ENCODE results near the gene RAB3IL1. TPM values are rescaled to one million over a fixed set of nuclear protein-coding genes. Genes with fewer than 3 reads are reported as not detected.
A peak's percentile ranks its signal among the peaks of the same experiment; 100 is the strongest.
"Not testable (repeated sequence)": the region's sequence is repeated elsewhere in the genome, so short reads cannot be mapped to it uniquely, and the experiment has no call there.

Gene RAB3IL1, protein sequence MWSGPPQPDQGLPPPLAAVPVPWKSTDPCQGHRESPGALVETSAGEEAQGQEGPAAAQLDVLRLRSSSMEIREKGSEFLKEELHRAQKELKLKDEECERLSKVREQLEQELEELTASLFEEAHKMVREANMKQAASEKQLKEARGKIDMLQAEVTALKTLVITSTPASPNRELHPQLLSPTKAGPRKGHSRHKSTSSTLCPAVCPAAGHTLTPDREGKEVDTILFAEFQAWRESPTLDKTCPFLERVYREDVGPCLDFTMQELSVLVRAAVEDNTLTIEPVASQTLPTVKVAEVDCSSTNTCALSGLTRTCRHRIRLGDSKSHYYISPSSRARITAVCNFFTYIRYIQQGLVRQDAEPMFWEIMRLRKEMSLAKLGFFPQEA
- 10 to 100 TPM in 1 of 4 donors, 1 to 10 TPM in 2, under 1 TPM in 1; 0.45 to 29.9 (median 7.2) TPM for polyA plus RNA-seq
- long read RNA-seq, donor 1, partial matches to known transcripts: 0 of 6 reads
- long read RNA-seq, donor 1, other reads (novel, unspliced or antisense): 0 of 6 reads
- long read RNA-seq, donor 2: 0 reads
- long read RNA-seq, donor 3, partial matches to known transcripts: 0 of 2 reads
- long read RNA-seq, donor 3, other reads (novel, unspliced or antisense): 0 of 2 reads
- long read RNA-seq, donor 4: 0 reads
- long read RNA-seq, donor 5, partial matches to known transcripts: 0 of 1 reads
- long read RNA-seq, donor 5, other reads (novel, unspliced or antisense): 0 of 1 reads
- long read RNA-seq, donor 6, partial matches to known transcripts: 0 of 1 reads
- long read RNA-seq, donor 6, other reads (novel, unspliced or antisense): 0 of 1 reads
- long read RNA-seq, donor 7: 0 reads
- long read RNA-seq, donor 8, partial matches to known transcripts: 0 of 1 reads
- long read RNA-seq, donor 8, other reads (novel, unspliced or antisense): 0 of 1 reads
- long read RNA-seq, donor 9: 0 reads
- long read RNA-seq, donor 10, partial matches to known transcripts: 6 of 9 reads
- long read RNA-seq, donor 10, other reads (novel, unspliced or antisense): 0 of 9 reads

- Histone ChIP-seq H3K27me3 (ENCODE audit: control insufficient read depth in 3 of 3, insufficient read depth in 3 of 3, low read length in 3 of 3) (peaks cover 0 to 26% (median 0%) of the 10 kb centered on the region in 3 donors), H3K9me3 (ENCODE audit: control insufficient read depth in 2 of 2, insufficient read depth in 1 of 2, low read depth in 1 of 2, low read length in 1 of 2) (no peaks in the 10 kb centered on the region), H3K4me3 (ENCODE audit: low read depth in 1 of 3, low read length in 3 of 3) (peak within 1 kb of the TSS in 2 of 3 donors; percentile 53 to 55), H3K4me1 (ENCODE audit: control insufficient read depth in 3 of 3, insufficient read depth in 2 of 3, low read depth in 1 of 3, low read length in 2 of 3) (peaks cover 0 to 42% (median 0%) of the 10 kb centered on the region in 3 donors), H3K27ac (ENCODE audit: low read depth in 1 of 3, low read length in 2 of 3) (peak within 1 kb of the TSS in 2 of 3 donors; percentile 14 to 65), H3K36me3 (ENCODE audit: control insufficient read depth in 3 of 3, insufficient read depth in 2 of 3, low read depth in 1 of 3, low read length in 3 of 3) (peaks cover 0 to 4% (median 0%) of the 10 kb centered on the region in 3 donors)
- FAIRE-seq (no peak), DNase-seq (peak; percentile 29 to 82)
- WGBS, 3 donors: 2 to 8% (median 5%) methylated on average over 19 to 74 of the region's 74 CpGs
Measured at GRCh38 chr11:61917334-61918109, at the start of gene RAB3IL1. Gene RAB3IL1 (minus strand): TSS chr11:61917566. CDS start chr11:61917367, 199 bp downstream.

GRCh38 chr11:61966734-61967115, 49.4 kb upstream of the RAB3IL1 start:
- H3K4me1 ChIP-seq (ENCODE audit: control insufficient read depth in 3 of 3, insufficient read depth in 2 of 3, low read depth in 1 of 3, low read length in 2 of 3): peaks cover 6 to 59% (median 8%) of the 10 kb centered on the region in 3 donors
- H3K36me3 ChIP-seq (ENCODE audit: control insufficient read depth in 3 of 3, insufficient read depth in 2 of 3, low read depth in 1 of 3, low read length in 3 of 3): peaks cover 0 to 41% (median 7%) of the 10 kb centered on the region in 3 donors
- no peak for FAIRE-seq

DNA sequence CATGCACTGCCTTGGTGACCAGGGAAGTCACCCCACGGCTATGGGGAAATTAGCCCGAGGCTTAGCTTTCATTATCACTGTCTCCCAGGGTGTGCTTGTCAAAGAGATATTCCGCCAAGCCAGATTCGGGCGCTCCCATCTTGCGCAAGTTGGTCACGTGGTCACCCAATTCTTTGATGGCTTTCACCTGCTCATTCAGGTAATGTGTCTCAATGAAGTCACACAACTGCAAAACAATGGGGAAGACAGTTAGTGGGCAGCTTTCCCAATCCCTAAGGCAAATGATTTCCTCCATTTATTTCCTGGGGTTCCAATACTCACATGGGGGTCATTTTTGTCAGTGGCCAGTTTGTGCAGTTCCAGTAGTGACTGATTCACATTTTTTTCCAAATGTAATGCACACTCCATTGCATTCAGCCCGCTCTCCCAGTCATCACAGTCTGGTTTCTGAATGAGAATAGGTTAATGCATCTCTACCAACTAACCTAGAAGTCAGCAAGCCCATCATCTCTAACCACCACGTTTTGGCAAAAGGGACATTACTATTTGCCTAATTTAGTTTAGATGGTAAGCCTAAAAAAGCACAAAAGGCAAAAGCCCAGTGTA, 47.4 kb upstream of the RAB3IL1 start:
- not testable (repeated sequence) for FAIRE-seq; H3K27me3 ChIP-seq (ENCODE audit: control insufficient read depth in 3 of 3, insufficient read depth in 3 of 3, low read length in 3 of 3); H3K9me3 ChIP-seq (ENCODE audit: control insufficient read depth in 2 of 2, insufficient read depth in 1 of 2, low read depth in 1 of 2, low read length in 1 of 2)
- H3K27ac ChIP-seq (ENCODE audit: low read depth in 1 of 3, low read length in 2 of 3): peak overlapping the region; percentile 96 to 99 (median 98)
- peaks cover 0 to 49% (median 7%) of the 10 kb centered on the region in 3 donors for H3K36me3 ChIP-seq (ENCODE audit: control insufficient read depth in 3 of 3, insufficient read depth in 2 of 3, low read depth in 1 of 3, low read length in 3 of 3)
- DNase-seq: peak; percentile 36 to 58
- WGBS, 3 donors: 16 to 47% (median 32%) methylated on average over 9 of the region's 9 CpGs
- peak overlapping the region; percentile 40 to 95 (median 81) for H3K4me3 ChIP-seq (ENCODE audit: low read depth in 1 of 3, low read length in 3 of 3)
- H3K4me1 ChIP-seq (ENCODE audit: control insufficient read depth in 3 of 3, insufficient read depth in 2 of 3, low read depth in 1 of 3, low read length in 2 of 3): peaks cover 3 to 60% (median 4%) of the 10 kb centered on the region in 3 donors

More at GRCh38 chr11:61966734-61967115, 49.4 kb upstream of the RAB3IL1 start:
- Histone ChIP-seq H3K27ac (ENCODE audit: low read depth in 1 of 3, low read length in 2 of 3) (peak overlapping the region; percentile 96 to 99 (median 98)), H3K27me3 (ENCODE audit: control insufficient read depth in 3 of 3, insufficient read depth in 3 of 3, low read length in 3 of 3) (no peaks in the 10 kb centered on the region), H3K4me3 (ENCODE audit: low read depth in 1 of 3, low read length in 3 of 3) (peak overlapping the region; percentile 81 to 95 (median 88)), H3K9me3 (ENCODE audit: control insufficient read depth in 2 of 2, insufficient read depth in 1 of 2, low read depth in 1 of 2, low read length in 1 of 2) (no peaks in the 10 kb centered on the region)
- peak in 1 of 2 donors; percentile 48 for DNase-seq
- WGBS, 3 donors: 0 to 2% (median 0%) methylated on average over 13 of the region's 13 CpGs

GRCh38 chr11:61964058-61964665, 46.8 kb upstream of the RAB3IL1 start:
- H3K4me3 ChIP-seq (ENCODE audit: low read depth in 1 of 3, low read length in 3 of 3): no peak overlapping the region
- DNase-seq: no peak

DNA sequence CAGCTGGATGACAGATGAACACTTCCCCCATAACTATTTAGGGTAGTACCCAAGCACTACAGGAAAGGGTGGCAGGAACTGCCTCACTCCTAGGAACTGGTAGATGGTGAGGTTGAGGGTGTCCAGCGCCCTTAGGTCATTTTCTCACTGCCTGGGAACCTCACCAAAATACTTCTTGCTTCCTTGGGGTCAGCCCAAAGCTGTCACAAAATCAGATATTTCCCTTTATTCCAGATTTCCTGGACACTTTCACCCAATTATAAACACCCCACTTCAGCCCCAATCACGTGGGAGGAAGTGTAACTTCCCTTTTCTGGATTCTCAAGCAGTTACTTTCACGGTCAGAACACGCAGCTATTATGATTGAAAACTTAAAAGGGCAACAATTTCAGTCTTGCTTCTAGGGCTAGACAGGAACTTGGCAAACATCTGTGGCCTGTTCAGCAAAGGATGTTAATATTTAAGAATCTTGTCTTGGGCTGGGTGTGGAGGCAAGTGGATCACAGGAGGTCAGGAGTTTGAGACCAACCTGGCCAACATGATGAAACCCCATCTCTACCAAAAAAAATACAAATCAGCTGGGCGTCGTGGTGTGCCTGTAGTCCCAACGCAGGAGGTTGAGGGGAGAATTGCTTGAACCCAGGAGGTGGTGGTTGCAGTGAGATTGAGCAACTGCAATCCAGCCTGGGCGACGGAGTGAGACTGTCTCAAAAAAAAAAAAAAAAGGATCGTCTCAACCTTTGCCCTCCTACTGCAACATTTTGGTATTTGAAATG, 46.1 kb upstream of the RAB3IL1 start:
- Histone ChIP-seq H3K27me3 (ENCODE audit: control insufficient read depth in 3 of 3, insufficient read depth in 3 of 3, low read length in 3 of 3) (no peaks in the 10 kb centered on the region), H3K4me1 (ENCODE audit: control insufficient read depth in 3 of 3, insufficient read depth in 2 of 3, low read depth in 1 of 3, low read length in 2 of 3) (peaks cover 0 to 66% (median 3%) of the 10 kb centered on the region in 3 donors), H3K4me3 (ENCODE audit: low read depth in 1 of 3, low read length in 3 of 3) (no peak overlapping the region), H3K9me3 (ENCODE audit: control insufficient read depth in 2 of 2, insufficient read depth in 1 of 2, low read depth in 1 of 2, low read length in 1 of 2) (no peaks in the 10 kb centered on the region), H3K27ac (ENCODE audit: low read depth in 1 of 3, low read length in 2 of 3) (peak overlapping the region; percentile 76 to 99 (median 77)), H3K36me3 (ENCODE audit: control insufficient read depth in 3 of 3, insufficient read depth in 2 of 3, low read depth in 1 of 3, low read length in 3 of 3) (peaks cover 0 to 57% (median 7%) of the 10 kb centered on the region in 3 donors)
- FAIRE-seq (no peak), DNase-seq (peak in 1 of 2 donors; percentile 42)
- WGBS, 3 donors: 20 to 31% (median 30%) methylated on average over 10 of the region's 10 CpGs

More at GRCh38 chr11:61964058-61964665, 46.8 kb upstream of the RAB3IL1 start:
- Histone ChIP-seq H3K9me3 (ENCODE audit: control insufficient read depth in 2 of 2, insufficient read depth in 1 of 2, low read depth in 1 of 2, low read length in 1 of 2) (no peaks in the 10 kb centered on the region), H3K4me1 (ENCODE audit: control insufficient read depth in 3 of 3, insufficient read depth in 2 of 3, low read depth in 1 of 3, low read length in 2 of 3) (peaks cover 3 to 66% (median 4%) of the 10 kb centered on the region in 3 donors), H3K27ac (ENCODE audit: low read depth in 1 of 3, low read length in 2 of 3) (peak overlapping the region; percentile 76 to 99 (median 96)), H3K27me3 (ENCODE audit: control insufficient read depth in 3 of 3, insufficient read depth in 3 of 3, low read length in 3 of 3) (no peaks in the 10 kb centered on the region), H3K36me3 (ENCODE audit: control insufficient read depth in 3 of 3, insufficient read depth in 2 of 3, low read depth in 1 of 3, low read length in 3 of 3) (peaks cover 0 to 55% (median 7%) of the 10 kb centered on the region in 3 donors)
- no peak for FAIRE-seq
- 29 to 58% (median 43%) methylated on average over 4 of the region's 4 CpGs for WGBS, 3 donors

GRCh38 chr11:61963016-61963281, 45.6 kb upstream of the RAB3IL1 start:
- Histone ChIP-seq H3K4me1 (ENCODE audit: control insufficient read depth in 3 of 3, insufficient read depth in 2 of 3, low read depth in 1 of 3, low read length in 2 of 3) (peaks cover 0 to 65% (median 3%) of the 10 kb centered on the region in 3 donors), H3K27ac (ENCODE audit: low read depth in 1 of 3, low read length in 2 of 3) (peak overlapping the region; percentile 76 to 99 (median 77)), H3K36me3 (ENCODE audit: control insufficient read depth in 3 of 3, insufficient read depth in 2 of 3, low read depth in 1 of 3, low read length in 3 of 3) (peaks cover 0 to 62% (median 7%) of the 10 kb centered on the region in 3 donors), H3K27me3 (ENCODE audit: control insufficient read depth in 3 of 3, insufficient read depth in 3 of 3, low read length in 3 of 3) (no peaks in the 10 kb centered on the region), H3K4me3 (ENCODE audit: low read depth in 1 of 3, low read length in 3 of 3) (no peak overlapping the region), H3K9me3 (ENCODE audit: control insufficient read depth in 2 of 2, insufficient read depth in 1 of 2, low read depth in 1 of 2, low read length in 1 of 2) (no peaks in the 10 kb centered on the region)
- FAIRE-seq (no peak), DNase-seq (no peak)
- 90 to 92% (median 92%) methylated on average over 3 of the region's 3 CpGs for WGBS, 3 donors
